NCI-H2107 (cell line): ENCODE measurements around the gene CCIN.
"Not testable (repeated sequence)": the region's sequence is repeated elsewhere in the genome, so short reads cannot be mapped to it uniquely, and the experiment has no call there.

Experiments used
- DNase-seq: peaks from one replicate; lab custom pipeline; 2025; lab: John Stamatoyannopoulos, UW

The CCIN gene

GRCh38 chr9:36169166-36169565, at the start of gene CCIN:
Gene CCIN, plus strand, starts transcription at chr9:36169388. Its CDS starts 115 bp downstream, at chr9:36169503.
- DNase-seq, result no peak

- no peak for DNase-seq
These were observed 49.7 kb upstream of the CCIN start for GRCh38 chr9:36119476-36119875.

- DNase-seq, result no peak
These were observed 48.5 kb upstream of the CCIN start for GRCh38 chr9:36120705-36121104.

- no peak for DNase-seq
These were observed 47.2 kb upstream of the CCIN start for GRCh38 chr9:36121971-36122370.

- no peak for DNase-seq
These were observed 45.7 kb upstream of the CCIN start for GRCh38 chr9:36123515-36123914.

GRCh38 chr9:36125062-36125855, 43.9 kb upstream of the CCIN start:
- DNase-seq, result no peak

GRCh38 chr9:36126016-36126730, 43.0 kb upstream of the CCIN start:
- DNase-seq, result no peak

- DNase-seq, result no peak
These were observed 41.4 kb upstream of the CCIN start for GRCh38 chr9:36127652-36128244.

GRCh38 chr9:36128349-36128748, 40.8 kb upstream of the CCIN start:
- DNase-seq, result no peak

- no peak for DNase-seq
These were observed 40.0 kb upstream of the CCIN start for GRCh38 chr9:36129139-36129538.

- DNase-seq, result not testable (repeated sequence)
These were observed 37.5 kb upstream of the CCIN start for GRCh38 chr9:36131666-36132065.

GRCh38 chr9:36132086-36132485, 37.1 kb upstream of the CCIN start:
- no peak for DNase-seq

GRCh38 chr9:36134761-36135505, 34.3 kb upstream of the CCIN start:
- DNase-seq, result no peak

- no peak for DNase-seq
These were observed 33.4 kb upstream of the CCIN start for GRCh38 chr9:36135741-36136271.

- no peak for DNase-seq
These were observed 32.8 kb upstream of the CCIN start, which contains the start of gene GLIPR2 for GRCh38 chr9:36136272-36136893. Gene GLIPR2, plus strand, starts transcription at chr9:36136733. Its CDS starts 46 bp downstream, at chr9:36136779.

GRCh38 chr9:36136894-36137391, 32.2 kb upstream of the CCIN start:
- DNase-seq, result no peak

GRCh38 chr9:36137392-36138004, 31.7 kb upstream of the CCIN start:
- DNase-seq, result no peak

- no peak for DNase-seq
These were observed 30.7 kb upstream of the CCIN start for GRCh38 chr9:36138496-36138895.

GRCh38 chr9:36138901-36139300, 30.3 kb upstream of the CCIN start:
- no peak for DNase-seq
